GM06990 (cell line): ENCODE data around the gene CAMK2G.
A peak's percentile ranks its signal among the peaks of the same experiment; 100 is the strongest.

ENCODE experiments used
- DNase-seq: peaks from one replicate; pipeline ENCODE4 v3.0.0-alpha.2; 2011; ENCODE audit not compliant: insufficient read length; ENCODE audit errors: extremely low read depth
- H3K27me3 ChIP-seq: replicated peaks from 2 replicates; pipeline ENCODE4 v1.6.0; 2011; ENCODE audit warnings: low read length; ENCODE audit not compliant: control insufficient read depth, insufficient read depth
- H3K36me3 ChIP-seq: 2 replicates; pipeline ENCODE4 v1.5.1; 2011; ENCODE audit warnings: low read length; ENCODE audit not compliant: control insufficient read depth, insufficient read depth
- H3K4me3 ChIP-seq: replicated peaks from 2 replicates; pipeline ENCODE4 v1.5.1; 2011; ENCODE audit warnings: low read depth, mild to moderate bottlenecking, control low read depth, low read length
- CTCF ChIP-seq: IDR thresholded peaks from 2 replicates; pipeline ENCODE4 v1.5.1; 2011; ENCODE audit warnings: low read length, control low read depth, mild to moderate bottlenecking, inconsistent platforms; ENCODE audit not compliant: insufficient read depth, poor library complexity, severe bottlenecking

Gene CAMK2G

DNA sequence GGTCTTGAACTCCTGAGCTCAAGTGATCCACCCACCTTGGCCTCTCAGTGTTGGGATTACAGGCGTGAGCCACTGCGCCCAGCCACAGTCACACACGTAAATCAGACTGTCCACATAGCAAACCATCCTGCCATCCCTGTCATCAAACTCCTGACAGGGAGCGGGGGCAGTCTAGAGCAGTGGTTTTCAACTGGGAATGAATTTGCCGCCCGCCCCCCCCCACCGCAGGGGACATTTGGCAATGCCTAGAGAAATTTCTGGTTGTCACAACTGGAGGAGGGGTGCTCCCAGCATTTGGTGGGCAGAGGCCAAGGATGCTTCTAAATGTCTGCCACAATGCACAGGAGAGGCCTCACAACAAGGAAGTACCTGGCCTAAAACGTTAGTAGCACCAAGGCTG lies 24.1 kb downstream of the CAMK2G start:
- no peak for TF ChIP-seq CTCF
- Histone ChIP-seq H3K4me3 (no peak overlapping the region), H3K27me3 (no peaks in the 10 kb centered on the region), H3K36me3 (peaks cover 9% of the 10 kb centered on the region)
- no peak for DNase-seq

DNA sequence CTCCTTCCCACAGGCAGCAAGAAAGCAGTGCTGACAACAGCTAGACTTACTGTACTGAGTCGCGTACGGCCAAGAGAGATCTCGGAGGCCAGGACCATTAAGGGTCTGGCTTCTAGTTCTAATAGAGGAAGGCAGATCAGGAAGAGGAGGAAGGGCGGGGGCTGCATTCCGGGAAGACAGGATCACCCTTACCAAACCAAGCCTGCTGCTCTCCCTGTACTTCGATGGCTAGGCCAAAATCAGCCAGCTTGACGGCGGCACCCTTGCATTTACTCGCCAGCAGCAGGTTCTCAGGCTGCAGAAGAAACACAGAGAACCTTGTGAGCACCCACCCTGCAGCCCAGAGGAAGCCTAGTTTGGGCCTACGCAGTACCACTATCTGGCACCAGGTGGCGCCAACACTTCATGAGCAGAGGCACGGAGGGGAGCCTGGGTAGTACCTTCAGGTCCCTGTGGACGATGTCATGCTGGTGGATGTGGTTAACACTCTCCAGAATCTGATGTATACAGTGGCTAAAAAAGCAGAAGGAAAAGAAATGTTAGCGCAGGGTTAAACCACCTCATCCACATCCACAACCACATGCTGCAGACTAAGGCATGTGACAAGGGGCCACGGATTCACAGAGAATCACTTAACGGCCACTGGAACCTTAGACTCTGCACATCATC lies 25.4 kb downstream of the CAMK2G start:
- H3K36me3 ChIP-seq = peaks cover 9% of the 10 kb centered on the region
- peak; percentile 72 for DNase-seq

DNA sequence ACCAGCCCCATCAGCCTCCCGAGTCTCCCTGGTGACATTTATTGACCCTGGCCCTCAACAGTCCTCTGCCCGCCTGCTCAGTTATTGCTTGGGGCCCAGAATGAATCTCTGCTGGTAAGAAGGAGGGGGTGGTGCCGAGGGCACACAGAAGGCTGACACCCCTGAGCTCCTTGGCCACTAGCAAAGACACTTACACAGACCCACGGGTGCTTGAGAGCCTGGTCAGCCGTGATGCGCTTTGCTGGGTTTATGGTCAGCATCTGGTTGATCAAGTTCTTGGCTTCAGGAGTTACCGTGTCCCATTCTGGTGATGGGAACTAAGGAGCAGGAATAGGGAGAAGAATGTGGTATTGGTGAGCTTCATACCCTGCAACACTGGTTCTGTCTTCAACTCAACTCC lies 27.3 kb downstream of the CAMK2G start:
- H3K4me3 ChIP-seq = no peak overlapping the region
- DNase-seq = no peak
- peaks cover 9% of the 10 kb centered on the region for H3K36me3 ChIP-seq
- no peak for TF ChIP-seq CTCF
- no peaks in the 10 kb centered on the region for H3K27me3 ChIP-seq

More for the DNA sequence above, 25.4 kb downstream of the CAMK2G start:
- TF ChIP-seq CTCF = peak; percentile 98
- Histone ChIP-seq H3K4me3 (no peak overlapping the region), H3K27me3 (no peaks in the 10 kb centered on the region)

GRCh38 chr10:73843261-73843660 lies 31.1 kb downstream of the CAMK2G start:
- no peak overlapping the region for H3K4me3 ChIP-seq
- H3K36me3 ChIP-seq = peaks cover 8% of the 10 kb centered on the region
- no peak for DNase-seq
- TF ChIP-seq CTCF = no peak
- H3K27me3 ChIP-seq = no peaks in the 10 kb centered on the region

GRCh38 chr10:73842349-73842748 lies 32.0 kb downstream of the CAMK2G start:
- TF ChIP-seq CTCF = no peak
- Histone ChIP-seq H3K36me3 (peaks cover 8% of the 10 kb centered on the region), H3K27me3 (no peaks in the 10 kb centered on the region), H3K4me3 (no peak overlapping the region)
- DNase-seq = no peak
